ENCODE data around the gene KAT7.

The KAT7 gene

DNA sequence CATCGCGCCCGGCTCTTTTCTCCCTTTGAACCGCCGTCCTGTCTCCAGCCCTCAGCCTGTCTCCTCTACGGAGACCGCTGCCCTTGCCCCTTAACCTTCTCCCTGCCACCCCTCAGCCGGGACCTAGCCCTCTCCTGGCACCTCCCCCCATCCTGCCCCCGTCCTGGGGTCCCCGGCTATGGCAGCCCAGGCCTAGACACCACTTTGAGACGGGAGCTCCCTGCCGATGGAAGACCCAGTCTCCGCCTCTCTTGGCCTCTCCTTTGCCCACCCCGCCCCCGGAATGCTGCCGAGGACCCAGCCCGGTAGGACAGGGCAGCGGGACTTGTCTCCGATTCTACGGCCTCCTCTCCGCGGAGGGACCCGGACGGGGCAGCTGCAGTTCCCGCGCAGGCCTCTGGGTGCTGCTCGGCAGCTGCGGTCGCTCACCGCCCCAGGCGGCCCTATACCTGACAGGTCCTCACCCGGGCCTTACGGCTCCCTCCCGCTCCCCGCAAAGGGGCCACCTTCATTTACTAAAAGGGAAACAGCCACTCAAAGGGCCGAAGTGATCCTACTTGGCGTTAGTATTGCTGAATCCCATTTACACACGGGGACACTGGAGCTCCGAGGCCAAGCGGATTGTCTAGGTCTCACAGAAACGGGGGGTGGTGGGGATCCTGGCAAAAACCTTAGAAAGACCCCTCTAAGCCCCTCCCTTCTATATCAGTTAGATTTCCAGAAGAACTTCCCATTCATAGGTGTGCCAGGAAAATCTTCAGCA, 92.0 kb downstream of the KAT7 start:
- no peak overlapping the region for H2AFZ ChIP-seq (ENCODE audit: low read depth, low read length)
- H3K27ac ChIP-seq (ENCODE audit: low read length): no peak overlapping the region
- peak; percentile 38 for DNase-seq
- H3K4me3 ChIP-seq (ENCODE audit: low read depth in 1 of 2, low read length in 2 of 2): no peak overlapping the region
- H3K27me3 ChIP-seq (ENCODE audit: insufficient read depth, low read length, poor library complexity): peaks cover 37% of the 10 kb centered on the region
- no peaks in the 10 kb centered on the region for H3K9me3 ChIP-seq (ENCODE audit: insufficient read depth, low read length, severe bottlenecking)
- H3K9ac ChIP-seq (ENCODE audit: low read depth, low read length): no peak overlapping the region
- TF ChIP-seq, protein P1, sequence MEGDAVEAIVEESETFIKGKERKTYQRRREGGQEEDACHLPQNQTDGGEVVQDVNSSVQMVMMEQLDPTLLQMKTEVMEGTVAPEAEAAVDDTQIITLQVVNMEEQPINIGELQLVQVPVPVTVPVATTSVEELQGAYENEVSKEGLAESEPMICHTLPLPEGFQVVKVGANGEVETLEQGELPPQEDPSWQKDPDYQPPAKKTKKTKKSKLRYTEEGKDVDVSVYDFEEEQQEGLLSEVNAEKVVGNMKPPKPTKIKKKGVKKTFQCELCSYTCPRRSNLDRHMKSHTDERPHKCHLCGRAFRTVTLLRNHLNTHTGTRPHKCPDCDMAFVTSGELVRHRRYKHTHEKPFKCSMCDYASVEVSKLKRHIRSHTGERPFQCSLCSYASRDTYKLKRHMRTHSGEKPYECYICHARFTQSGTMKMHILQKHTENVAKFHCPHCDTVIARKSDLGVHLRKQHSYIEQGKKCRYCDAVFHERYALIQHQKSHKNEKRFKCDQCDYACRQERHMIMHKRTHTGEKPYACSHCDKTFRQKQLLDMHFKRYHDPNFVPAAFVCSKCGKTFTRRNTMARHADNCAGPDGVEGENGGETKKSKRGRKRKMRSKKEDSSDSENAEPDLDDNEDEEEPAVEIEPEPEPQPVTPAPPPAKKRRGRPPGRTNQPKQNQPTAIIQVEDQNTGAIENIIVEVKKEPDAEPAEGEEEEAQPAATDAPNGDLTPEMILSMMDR (IDR thresholded peaks at IDR 0.05; ENCODE audit: borderline replicate concordance, extremely low read depth, low read length, poor library complexity, severe bottlenecking): peak; percentile 55
- no peak for TF ChIP-seq EZH2 (IDR thresholded peaks at IDR 0.05; ENCODE audit: borderline replicate concordance, low read depth, low read length, severe bottlenecking)
- H3K4me1 ChIP-seq (ENCODE audit: insufficient read depth, low read length): no peaks in the 10 kb centered on the region
- H3K36me3 ChIP-seq (ENCODE audit: insufficient read depth, low read length): no peaks in the 10 kb centered on the region
- H3K4me2 ChIP-seq (ENCODE audit: insufficient read depth, low read length): no peak overlapping the region
- no peaks in the 10 kb centered on the region for H4K20me1 ChIP-seq (ENCODE audit: insufficient read depth, low read length)
- peak; percentile 83 for ATAC-seq (ENCODE audit: insufficient read depth, low read depth)
- H3K79me2 ChIP-seq (ENCODE audit: insufficient read depth, low read length): no peaks in the 10 kb centered on the region

DNA sequence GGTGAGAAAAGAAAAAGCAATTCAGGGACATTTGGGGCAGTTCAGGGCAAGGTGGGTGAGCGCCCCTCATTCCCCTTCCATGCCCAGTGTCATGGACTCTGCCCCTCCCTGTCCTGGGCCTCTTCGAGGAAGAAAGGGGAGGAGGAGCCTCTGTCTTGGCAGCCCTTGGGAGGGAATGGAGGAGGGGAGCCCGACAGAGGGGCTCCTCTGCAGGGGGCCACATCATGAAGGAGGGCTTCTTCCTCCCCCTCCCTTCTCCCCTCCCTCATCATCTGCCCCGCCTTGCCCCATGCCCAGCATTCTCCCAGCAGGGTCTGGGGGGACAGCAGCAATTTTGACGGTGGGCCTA, 92.5 kb downstream of the KAT7 start:
- ATAC-seq (ENCODE audit: insufficient read depth, low read depth) (no peak), DNase-seq (no peak)
- H2AFZ ChIP-seq (ENCODE audit: low read depth, low read length): no peak overlapping the region
- no peak overlapping the region for H3K4me2 ChIP-seq (ENCODE audit: insufficient read depth, low read length)
- no peak overlapping the region for H3K27ac ChIP-seq (ENCODE audit: low read length)
- no peaks in the 10 kb centered on the region for H4K20me1 ChIP-seq (ENCODE audit: insufficient read depth, low read length)
- H3K79me2 ChIP-seq (ENCODE audit: insufficient read depth, low read length): no peaks in the 10 kb centered on the region
- TF ChIP-seq EZH2 (IDR thresholded peaks at IDR 0.05; ENCODE audit: borderline replicate concordance, low read depth, low read length, severe bottlenecking): no peak
- TF ChIP-seq, protein P1 (IDR thresholded peaks at IDR 0.05; ENCODE audit: borderline replicate concordance, extremely low read depth, low read length, poor library complexity, severe bottlenecking): no peak
- H3K4me3 ChIP-seq (ENCODE audit: low read depth in 1 of 2, low read length in 2 of 2): no peak overlapping the region
- peaks cover 36% of the 10 kb centered on the region for H3K27me3 ChIP-seq (ENCODE audit: insufficient read depth, low read length, poor library complexity)
- H3K9me3 ChIP-seq (ENCODE audit: insufficient read depth, low read length, severe bottlenecking): no peaks in the 10 kb centered on the region
- H3K9ac ChIP-seq (ENCODE audit: low read depth, low read length): no peak overlapping the region
- no peaks in the 10 kb centered on the region for H3K36me3 ChIP-seq (ENCODE audit: insufficient read depth, low read length)
- H3K4me1 ChIP-seq (ENCODE audit: insufficient read depth, low read length): no peaks in the 10 kb centered on the region

DNA sequence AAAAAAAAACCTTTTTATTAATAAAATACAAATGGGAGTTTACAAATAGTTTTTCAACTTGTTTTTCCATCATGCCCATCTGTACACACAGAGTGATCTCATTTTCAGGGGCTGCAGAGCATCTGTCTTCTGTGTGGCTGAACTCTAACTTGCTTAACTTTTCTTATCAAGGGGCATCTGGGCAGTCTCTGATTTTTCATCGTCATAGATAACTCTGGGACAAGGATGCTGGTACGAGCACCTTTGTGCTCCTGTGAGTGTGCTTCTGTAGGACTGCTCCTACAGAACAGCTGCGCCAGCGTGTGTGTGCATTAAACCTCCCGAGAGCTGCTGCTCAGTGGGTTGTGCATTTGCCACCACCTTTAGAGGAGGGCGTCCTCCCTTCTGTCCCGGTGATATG, 94.0 kb downstream of the KAT7 start:
- H3K9ac ChIP-seq (ENCODE audit: low read depth, low read length): no peak overlapping the region
- H2AFZ ChIP-seq (ENCODE audit: low read depth, low read length): no peak overlapping the region
- peaks cover 1% of the 10 kb centered on the region; the same call in 1 of the 2 replicates for H4K20me1 ChIP-seq (ENCODE audit: insufficient read depth, low read length)
- H3K79me2 ChIP-seq (ENCODE audit: insufficient read depth, low read length): no peaks in the 10 kb centered on the region
- TF ChIP-seq, protein P1 (IDR thresholded peaks at IDR 0.05; ENCODE audit: borderline replicate concordance, extremely low read depth, low read length, poor library complexity, severe bottlenecking): no peak
- TF ChIP-seq EZH2 (IDR thresholded peaks at IDR 0.05; ENCODE audit: borderline replicate concordance, low read depth, low read length, severe bottlenecking): no peak
- ATAC-seq (ENCODE audit: insufficient read depth, low read depth) (no peak), DNase-seq (no peak)
- no peaks in the 10 kb centered on the region for H3K9me3 ChIP-seq (ENCODE audit: insufficient read depth, low read length, severe bottlenecking)
- no peak overlapping the region for H3K4me3 ChIP-seq (ENCODE audit: low read depth in 1 of 2, low read length in 2 of 2)
- H3K27ac ChIP-seq (ENCODE audit: low read length): no peak overlapping the region
- H3K27me3 ChIP-seq (ENCODE audit: insufficient read depth, low read length, poor library complexity): peaks cover 37% of the 10 kb centered on the region
- no peak overlapping the region for H3K4me2 ChIP-seq (ENCODE audit: insufficient read depth, low read length)
- H3K36me3 ChIP-seq (ENCODE audit: insufficient read depth, low read length): no peaks in the 10 kb centered on the region
- H3K4me1 ChIP-seq (ENCODE audit: insufficient read depth, low read length): no peaks in the 10 kb centered on the region

All from DND-41 (cell line).